CD4-positive, alpha-beta T cell (primary cell): ENCODE results near the gene LCN1. TPM values are rescaled to one million over a fixed set of nuclear protein-coding genes. Genes with fewer than 3 reads are reported as not detected.

ENCODE experiments used
- ATAC-seq: fragments of 200-7000 bp; cut with Tn5 transposase; one replicate; pipeline ENCODE4 v1.10.0; 2022; ENCODE audit warnings: mild to moderate bottlenecking; ENCODE audit not compliant: poor library complexity
- CTCF ChIA-PET: fragments of 350-600 bp; sonication (Branson Sonifier 250); formaldehyde crosslinking; loops from one replicate; lab custom pipeline; 2021; ENCODE audit warnings: antibody characterized with exemption, inconsistent platforms; lab: Charles Lee
- POLR2A ChIA-PET: fragments of 350-600 bp; sonication (Branson Sonifier 250); formaldehyde crosslinking; loops from one replicate; lab custom pipeline; 2021; ENCODE audit warnings: antibody characterized with exemption, inconsistent platforms; lab: Charles Lee
- DNase-seq, 14 experiments: peaks; one replicate each; pipeline ENCODE4 v3.0.0-alpha.2; 2013 to 2020; ENCODE audit warnings: mixed read lengths in 2 of 14
- H3K27ac ChIP-seq, 2 donors: one replicate each; pipeline versions ENCODE4 v1.5.1 to v1.7.0; 2013; ENCODE audit warnings: low read length in 2 of 2, low read depth in 1 of 2, mild to moderate bottlenecking in 1 of 2
- H3K27me3 ChIP-seq, 2 experiments: 1 replicate in 1 of 2; 2 replicates in 1 of 2; pipeline versions ENCODE4 v1.6.1 to v1.7.0; 2013; ENCODE audit warnings: low read length in 2 of 2, control low read depth in 1 of 2, mild to moderate bottlenecking in 1 of 2, moderate library complexity in 1 of 2; ENCODE audit not compliant: insufficient read depth in 2 of 2, control insufficient read depth in 1 of 2
- H3K36me3 ChIP-seq: one replicate; pipeline ENCODE4 v1.6.1; 2013; ENCODE audit warnings: low read length, control low read depth; ENCODE audit not compliant: insufficient read depth
- H3K4me1 ChIP-seq: one replicate; pipeline ENCODE4 v1.6.1; 2013; ENCODE audit warnings: low read length, control low read depth; ENCODE audit not compliant: insufficient read depth
- H3K4me3 ChIP-seq: one replicate; pipeline ENCODE4 v1.5.1; 2013; ENCODE audit warnings: mild to moderate bottlenecking, low read length, moderate library complexity
- H3K9me3 ChIP-seq, 2 experiments: 1 replicate in 1 of 2; 2 replicates in 1 of 2; pipeline versions ENCODE4 v1.6.1 to v1.7.0; 2013; ENCODE audit warnings: low read length in 2 of 2, mild to moderate bottlenecking in 2 of 2, control low read depth in 1 of 2, moderate library complexity in 1 of 2; ENCODE audit not compliant: control insufficient read depth in 1 of 2, insufficient read depth in 1 of 2
- H3K27ac Mint-ChIP-seq: one replicate; pipeline ENCODE4 v1.8.0; 2020; ENCODE audit warnings: mixed read lengths
- H3K27me3 Mint-ChIP-seq: one replicate; pipeline ENCODE4 v1.8.0; 2021; ENCODE audit warnings: mixed read lengths
- H3K36me3 Mint-ChIP-seq: one replicate; pipeline ENCODE4 v1.8.0; 2021; ENCODE audit warnings: low read depth, mixed read lengths
- H3K4me1 Mint-ChIP-seq: one replicate; pipeline ENCODE4 v1.8.0; 2021; ENCODE audit warnings: low read depth, mixed read lengths
- H3K4me3 Mint-ChIP-seq: one replicate; pipeline ENCODE4 v1.8.0; 2020; ENCODE audit warnings: mild to moderate bottlenecking, mixed read lengths
- H3K9me3 Mint-ChIP-seq: one replicate; pipeline ENCODE4 v1.8.0; 2020; ENCODE audit warnings: mixed read lengths
- intact Hi-C, 2 experiments: fragments of 100-400 bp; cut with DNase I in 1 of 2; cut with micrococcal nuclease in 1 of 2; formaldehyde crosslinking; loops; one replicate each; pipeline versions ENCODE4 v1.15.1 to v1.9.0; 2023 to 2025; cut with DNase I, micrococcal nuclease
- total RNA-seq, 174 experiments: library from RNA in 2 of 174; stranded (reverse) in 2 of 174; gene quantifications; one replicate each; pipeline ENCODE4 v1.2.3 and lab custom pipeline; 2021 to 2026
- TF ChIP-seq, protein P1 (sequence below): fragments of 200-600 bp; IDR thresholded peaks from one replicate; pipeline ENCODE4 v1.8.0; 2022; ENCODE audit warnings: antibody characterized with exemption, mild to moderate bottlenecking

The LCN1 gene
- total RNA-seq, 2 experiments from 2014 or later: not detected

DNA sequence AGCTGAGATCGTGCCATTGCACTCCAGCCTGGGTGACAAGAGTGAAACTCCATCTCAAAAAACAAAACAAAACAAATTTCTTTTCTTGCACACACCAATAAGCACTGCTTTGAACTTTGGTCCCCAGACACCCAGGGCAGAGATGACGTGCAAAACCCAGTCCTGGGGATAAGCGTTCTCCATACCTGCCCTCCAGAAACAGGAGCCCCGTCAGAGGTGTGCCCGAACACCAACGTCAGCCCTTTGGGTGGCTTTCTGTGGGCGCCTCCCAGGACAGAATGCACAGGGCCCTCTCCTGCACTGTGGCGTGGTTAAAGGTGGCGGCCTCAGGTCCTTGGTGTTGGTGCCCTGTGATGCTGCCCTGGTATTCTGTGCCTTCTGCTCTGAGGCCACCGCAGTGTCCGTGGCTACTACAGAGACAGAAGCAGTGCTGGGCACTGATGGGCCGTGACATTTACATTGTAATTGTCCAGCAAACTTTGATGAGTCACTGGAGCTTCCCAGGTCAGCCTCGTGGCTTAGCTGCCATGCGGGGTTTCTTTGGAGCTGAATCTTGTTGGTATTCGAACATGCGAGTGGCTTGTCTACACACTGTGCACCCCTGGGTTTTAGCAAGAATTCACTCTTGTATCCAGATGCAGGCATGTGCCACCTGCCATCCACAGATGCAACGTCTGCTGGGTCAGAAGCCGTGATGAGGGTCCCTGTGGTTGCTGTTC is 31.9 kb upstream of the LCN1 start:
- H3K4me1 Mint-ChIP-seq: no peaks in the 10 kb centered on the region
- no peaks in the 10 kb centered on the region for H3K9me3 Mint-ChIP-seq
- ATAC-seq: no peak
- Histone ChIP-seq H3K4me1 (no peaks in the 10 kb centered on the region), H3K27me3 (peaks cover 7 to 8% of the 10 kb centered on the region in 2 experiments), H3K4me3 (no peak overlapping the region), H3K36me3 (no peaks in the 10 kb centered on the region), H3K9me3 (no peaks in the 10 kb centered on the region), H3K27ac (no peak overlapping the region)
- TF ChIP-seq, protein P1, sequence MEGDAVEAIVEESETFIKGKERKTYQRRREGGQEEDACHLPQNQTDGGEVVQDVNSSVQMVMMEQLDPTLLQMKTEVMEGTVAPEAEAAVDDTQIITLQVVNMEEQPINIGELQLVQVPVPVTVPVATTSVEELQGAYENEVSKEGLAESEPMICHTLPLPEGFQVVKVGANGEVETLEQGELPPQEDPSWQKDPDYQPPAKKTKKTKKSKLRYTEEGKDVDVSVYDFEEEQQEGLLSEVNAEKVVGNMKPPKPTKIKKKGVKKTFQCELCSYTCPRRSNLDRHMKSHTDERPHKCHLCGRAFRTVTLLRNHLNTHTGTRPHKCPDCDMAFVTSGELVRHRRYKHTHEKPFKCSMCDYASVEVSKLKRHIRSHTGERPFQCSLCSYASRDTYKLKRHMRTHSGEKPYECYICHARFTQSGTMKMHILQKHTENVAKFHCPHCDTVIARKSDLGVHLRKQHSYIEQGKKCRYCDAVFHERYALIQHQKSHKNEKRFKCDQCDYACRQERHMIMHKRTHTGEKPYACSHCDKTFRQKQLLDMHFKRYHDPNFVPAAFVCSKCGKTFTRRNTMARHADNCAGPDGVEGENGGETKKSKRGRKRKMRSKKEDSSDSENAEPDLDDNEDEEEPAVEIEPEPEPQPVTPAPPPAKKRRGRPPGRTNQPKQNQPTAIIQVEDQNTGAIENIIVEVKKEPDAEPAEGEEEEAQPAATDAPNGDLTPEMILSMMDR: no peak
- H3K27me3 Mint-ChIP-seq: peaks cover 6% of the 10 kb centered on the region
- POLR2A ChIA-PET: no interaction called here
- no peak for DNase-seq
- no peak overlapping the region for H3K4me3 Mint-ChIP-seq
- intact Hi-C loops: no loop called here
- no peaks in the 10 kb centered on the region for H3K36me3 Mint-ChIP-seq
- CTCF ChIA-PET: no interaction called here
- H3K27ac Mint-ChIP-seq: no peak overlapping the region

DNA sequence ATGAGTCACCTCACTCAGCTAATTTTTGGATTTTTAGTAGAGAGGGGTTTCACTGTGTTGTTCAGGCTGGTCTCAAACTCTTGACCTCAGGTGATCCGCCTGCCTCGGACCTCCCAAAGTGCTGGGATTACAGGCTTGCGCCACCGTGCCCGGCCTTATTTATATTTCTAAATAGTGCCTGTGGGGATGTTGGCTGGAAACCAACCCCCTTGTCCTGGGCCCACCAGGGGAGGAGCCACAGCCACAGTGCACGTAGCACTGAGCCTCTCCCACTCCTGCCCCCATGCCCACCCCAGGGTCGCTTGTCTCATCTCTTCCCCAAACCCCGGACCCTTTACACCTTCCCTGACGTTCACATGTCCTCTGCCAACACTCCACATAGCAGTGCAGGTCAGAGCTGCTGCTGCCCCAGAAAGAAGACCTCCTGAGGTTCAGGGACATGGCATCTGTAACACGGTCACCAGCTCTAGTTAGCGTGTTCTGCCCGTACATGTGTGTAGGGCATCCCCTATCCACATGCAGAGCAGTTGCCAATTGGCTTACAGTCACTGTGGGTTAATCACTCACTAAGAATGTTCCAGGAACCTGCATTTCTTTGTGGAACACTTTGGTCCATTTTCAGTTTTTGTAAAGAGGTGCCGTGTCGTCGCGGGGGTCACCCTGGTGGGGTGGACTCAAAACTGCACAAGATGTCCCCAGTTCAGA is 30.9 kb upstream of the LCN1 start:
- Mint-ChIP-seq H3K27me3 (peaks cover 6% of the 10 kb centered on the region), H3K4me3 (no peak overlapping the region), H3K36me3 (no peaks in the 10 kb centered on the region), H3K27ac (no peak overlapping the region), H3K4me1 (no peaks in the 10 kb centered on the region), H3K9me3 (no peaks in the 10 kb centered on the region)
- TF ChIP-seq, protein P1: no peak
- Histone ChIP-seq H3K36me3 (no peaks in the 10 kb centered on the region), H3K4me1 (no peaks in the 10 kb centered on the region), H3K9me3 (no peaks in the 10 kb centered on the region), H3K27ac (no peak overlapping the region), H3K27me3 (peaks cover 1 to 3% of the 10 kb centered on the region in 2 experiments), H3K4me3 (no peak overlapping the region)
- DNase-seq (no peak), ATAC-seq (no peak)
- ChIA-PET CTCF (no interaction called here), POLR2A (no interaction called here)
- intact Hi-C loops: loop anchor here in 1 of 2 experiments (10.0 kb wide), 1 partner anchor 1356 kb away; the partner anchor contains the start of gene WDR5

DNA sequence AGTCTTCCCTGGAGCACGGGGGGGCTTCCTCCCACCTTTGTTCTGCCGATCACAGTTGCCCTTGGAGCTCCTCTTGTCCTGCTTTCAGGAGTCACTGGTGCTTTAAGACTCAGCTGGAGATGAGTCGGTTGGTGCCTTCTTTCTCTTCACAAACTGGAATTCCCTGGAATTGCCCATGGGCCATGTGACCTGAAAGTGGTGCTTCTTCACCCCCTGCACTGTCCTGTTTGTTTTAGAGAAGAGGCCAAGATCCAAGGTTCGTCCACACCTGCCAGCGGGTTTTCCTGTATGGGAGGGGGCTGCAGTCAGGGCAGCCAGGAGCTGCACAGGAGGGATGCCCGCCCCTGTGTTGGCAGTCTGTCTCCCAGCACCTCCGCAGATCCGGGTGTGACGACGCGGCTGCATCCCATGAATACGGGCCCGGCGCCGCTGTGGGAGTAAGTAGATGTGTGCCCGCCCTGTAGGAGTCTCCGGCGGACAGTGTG is 30.2 kb upstream of the LCN1 start:
- ChIA-PET POLR2A (no interaction called here), CTCF (no interaction called here)
- DNase-seq: no peak
- Histone ChIP-seq H3K4me3 (no peak overlapping the region), H3K36me3 (no peaks in the 10 kb centered on the region), H3K27me3 (no peaks in the 10 kb centered on the region), H3K27ac (no peak overlapping the region), H3K4me1 (no peaks in the 10 kb centered on the region), H3K9me3 (no peaks in the 10 kb centered on the region)
- H3K4me1 Mint-ChIP-seq: no peaks in the 10 kb centered on the region
- intact Hi-C loops: loop anchor here in 1 of 2 experiments (10.0 kb wide), 1 partner anchor 1356 kb away; the partner anchor contains the start of gene WDR5
- peaks cover 6% of the 10 kb centered on the region for H3K27me3 Mint-ChIP-seq
- no peak overlapping the region for H3K4me3 Mint-ChIP-seq
- no peak overlapping the region for H3K27ac Mint-ChIP-seq
- no peak for ATAC-seq
- H3K36me3 Mint-ChIP-seq: no peaks in the 10 kb centered on the region
- no peaks in the 10 kb centered on the region for H3K9me3 Mint-ChIP-seq
- TF ChIP-seq, protein P1: no peak
